H1 (cell line): ENCODE measurements around the gene NDUFS4. TPM values are rescaled to one million over a fixed set of nuclear protein-coding genes. Genes with fewer than 3 reads are reported as not detected.

Source experiments
- TBP ChIP-seq: IDR thresholded peaks from 2 replicates; pipeline ENCODE4 v1.6.1; 2011; ENCODE audit warnings: low read depth, low read length, improper control_type of control experiment
- polyA plus RNA-seq, 7 experiments: library from polyadenylated mRNA; depleted of rRNA in 3 of 7; stranded (reverse) in 5 of 7; unstranded in 2 of 7; fragments of >200 nt in 5 of 7; fragments of 200-250 nt in 2 of 7; gene quantifications; 1 replicate in 5 of 7; 2 replicates in 1 of 7; 4 replicates in 1 of 7; pipeline versions ENCODE4 v1.2.1 to v1.2.3, GENCODE V29; 2011 to 2013; ENCODE audit warnings: missing spikeins in 2 of 7, mixed read lengths in 2 of 7
- total RNA-seq: library from RNA; stranded (reverse); fragmentation: NEBNext Ultra II Directional; extraction: Animal tissue kit (Norgen Biotek cat#: 25700); gene quantifications from 2 replicates; pipeline ENCODE4 v1.2.1, GENCODE V29; 2021
- TF ChIP-seq, protein P1 (sequence below): fragments of 300-600 bp; sonication (generic); IDR thresholded peaks from 2 replicates; pipeline ENCODE4 v1.7.1; 2012; ENCODE audit warnings: low read length, moderate library complexity, mild to moderate bottlenecking, inconsistent platforms; ENCODE audit not compliant: insufficient replicate concordance

Gene NDUFS4
- total and polyA plus RNA-seq, 2 of the 8 experiments (the other 6 are each of a cell fraction or from before 2014, with no cell fraction given) = 74.6 to 75.9 TPM

GRCh38 chr5:53571403-53571802 lies 11.0 kb downstream of the NDUFS4 start (continued):
- TF ChIP-seq TBP = no peak
- TF ChIP-seq, protein P1, sequence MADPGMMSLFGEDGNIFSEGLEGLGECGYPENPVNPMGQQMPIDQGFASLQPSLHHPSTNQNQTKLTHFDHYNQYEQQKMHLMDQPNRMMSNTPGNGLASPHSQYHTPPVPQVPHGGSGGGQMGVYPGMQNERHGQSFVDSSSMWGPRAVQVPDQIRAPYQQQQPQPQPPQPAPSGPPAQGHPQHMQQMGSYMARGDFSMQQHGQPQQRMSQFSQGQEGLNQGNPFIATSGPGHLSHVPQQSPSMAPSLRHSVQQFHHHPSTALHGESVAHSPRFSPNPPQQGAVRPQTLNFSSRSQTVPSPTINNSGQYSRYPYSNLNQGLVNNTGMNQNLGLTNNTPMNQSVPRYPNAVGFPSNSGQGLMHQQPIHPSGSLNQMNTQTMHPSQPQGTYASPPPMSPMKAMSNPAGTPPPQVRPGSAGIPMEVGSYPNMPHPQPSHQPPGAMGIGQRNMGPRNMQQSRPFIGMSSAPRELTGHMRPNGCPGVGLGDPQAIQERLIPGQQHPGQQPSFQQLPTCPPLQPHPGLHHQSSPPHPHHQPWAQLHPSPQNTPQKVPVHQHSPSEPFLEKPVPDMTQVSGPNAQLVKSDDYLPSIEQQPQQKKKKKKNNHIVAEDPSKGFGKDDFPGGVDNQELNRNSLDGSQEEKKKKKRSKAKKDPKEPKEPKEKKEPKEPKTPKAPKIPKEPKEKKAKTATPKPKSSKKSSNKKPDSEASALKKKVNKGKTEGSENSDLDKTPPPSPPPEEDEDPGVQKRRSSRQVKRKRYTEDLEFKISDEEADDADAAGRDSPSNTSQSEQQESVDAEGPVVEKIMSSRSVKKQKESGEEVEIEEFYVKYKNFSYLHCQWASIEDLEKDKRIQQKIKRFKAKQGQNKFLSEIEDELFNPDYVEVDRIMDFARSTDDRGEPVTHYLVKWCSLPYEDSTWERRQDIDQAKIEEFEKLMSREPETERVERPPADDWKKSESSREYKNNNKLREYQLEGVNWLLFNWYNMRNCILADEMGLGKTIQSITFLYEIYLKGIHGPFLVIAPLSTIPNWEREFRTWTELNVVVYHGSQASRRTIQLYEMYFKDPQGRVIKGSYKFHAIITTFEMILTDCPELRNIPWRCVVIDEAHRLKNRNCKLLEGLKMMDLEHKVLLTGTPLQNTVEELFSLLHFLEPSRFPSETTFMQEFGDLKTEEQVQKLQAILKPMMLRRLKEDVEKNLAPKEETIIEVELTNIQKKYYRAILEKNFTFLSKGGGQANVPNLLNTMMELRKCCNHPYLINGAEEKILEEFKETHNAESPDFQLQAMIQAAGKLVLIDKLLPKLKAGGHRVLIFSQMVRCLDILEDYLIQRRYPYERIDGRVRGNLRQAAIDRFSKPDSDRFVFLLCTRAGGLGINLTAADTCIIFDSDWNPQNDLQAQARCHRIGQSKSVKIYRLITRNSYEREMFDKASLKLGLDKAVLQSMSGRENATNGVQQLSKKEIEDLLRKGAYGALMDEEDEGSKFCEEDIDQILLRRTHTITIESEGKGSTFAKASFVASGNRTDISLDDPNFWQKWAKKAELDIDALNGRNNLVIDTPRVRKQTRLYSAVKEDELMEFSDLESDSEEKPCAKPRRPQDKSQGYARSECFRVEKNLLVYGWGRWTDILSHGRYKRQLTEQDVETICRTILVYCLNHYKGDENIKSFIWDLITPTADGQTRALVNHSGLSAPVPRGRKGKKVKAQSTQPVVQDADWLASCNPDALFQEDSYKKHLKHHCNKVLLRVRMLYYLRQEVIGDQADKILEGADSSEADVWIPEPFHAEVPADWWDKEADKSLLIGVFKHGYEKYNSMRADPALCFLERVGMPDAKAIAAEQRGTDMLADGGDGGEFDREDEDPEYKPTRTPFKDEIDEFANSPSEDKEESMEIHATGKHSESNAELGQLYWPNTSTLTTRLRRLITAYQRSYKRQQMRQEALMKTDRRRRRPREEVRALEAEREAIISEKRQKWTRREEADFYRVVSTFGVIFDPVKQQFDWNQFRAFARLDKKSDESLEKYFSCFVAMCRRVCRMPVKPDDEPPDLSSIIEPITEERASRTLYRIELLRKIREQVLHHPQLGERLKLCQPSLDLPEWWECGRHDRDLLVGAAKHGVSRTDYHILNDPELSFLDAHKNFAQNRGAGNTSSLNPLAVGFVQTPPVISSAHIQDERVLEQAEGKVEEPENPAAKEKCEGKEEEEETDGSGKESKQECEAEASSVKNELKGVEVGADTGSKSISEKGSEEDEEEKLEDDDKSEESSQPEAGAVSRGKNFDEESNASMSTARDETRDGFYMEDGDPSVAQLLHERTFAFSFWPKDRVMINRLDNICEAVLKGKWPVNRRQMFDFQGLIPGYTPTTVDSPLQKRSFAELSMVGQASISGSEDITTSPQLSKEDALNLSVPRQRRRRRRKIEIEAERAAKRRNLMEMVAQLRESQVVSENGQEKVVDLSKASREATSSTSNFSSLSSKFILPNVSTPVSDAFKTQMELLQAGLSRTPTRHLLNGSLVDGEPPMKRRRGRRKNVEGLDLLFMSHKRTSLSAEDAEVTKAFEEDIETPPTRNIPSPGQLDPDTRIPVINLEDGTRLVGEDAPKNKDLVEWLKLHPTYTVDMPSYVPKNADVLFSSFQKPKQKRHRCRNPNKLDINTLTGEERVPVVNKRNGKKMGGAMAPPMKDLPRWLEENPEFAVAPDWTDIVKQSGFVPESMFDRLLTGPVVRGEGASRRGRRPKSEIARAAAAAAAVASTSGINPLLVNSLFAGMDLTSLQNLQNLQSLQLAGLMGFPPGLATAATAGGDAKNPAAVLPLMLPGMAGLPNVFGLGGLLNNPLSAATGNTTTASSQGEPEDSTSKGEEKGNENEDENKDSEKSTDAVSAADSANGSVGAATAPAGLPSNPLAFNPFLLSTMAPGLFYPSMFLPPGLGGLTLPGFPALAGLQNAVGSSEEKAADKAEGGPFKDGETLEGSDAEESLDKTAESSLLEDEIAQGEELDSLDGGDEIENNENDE = no peak
